ENCODE measurements around the gene SND1.
A peak's percentile ranks its signal among the peaks of the same experiment; 100 is the strongest.

The SND1 gene

GRCh38 chr7:128008744-128009143 lies 356.8 kb downstream of the SND1 start:
- H2AFZ ChIP-seq (ENCODE audit: low read length): no peak overlapping the region
- H3K9ac ChIP-seq (ENCODE audit: low read length): no peak overlapping the region
- no peaks in the 10 kb centered on the region for H3K9me3 ChIP-seq (ENCODE audit: low read length)
- H3K36me3 ChIP-seq (ENCODE audit: insufficient read depth, low read length): peaks cover 7% of the 10 kb centered on the region; the same call in 1 of the 2 replicates
- no peak for TF ChIP-seq CTCF (IDR thresholded peaks at IDR 0.05; ENCODE audit: low read length)
- TF ChIP-seq EZH2 (IDR thresholded peaks at IDR 0.05; ENCODE audit: borderline replicate concordance, low read length): no peak
- H4K20me1 ChIP-seq (ENCODE audit: insufficient read depth, low read length): no peaks in the 10 kb centered on the region
- H3F3A ChIP-seq (ENCODE audit: insufficient read depth, low read length): no peaks in the 10 kb centered on the region
- no peak overlapping the region for H3K4me3 ChIP-seq (ENCODE audit: low read depth, low read length, poor library complexity, severe bottlenecking)
- H3K9me2 ChIP-seq (ENCODE audit: low read depth, low read length): no peaks in the 10 kb centered on the region
- H3K27me3 ChIP-seq (ENCODE audit: insufficient read depth, low read length): no peaks in the 10 kb centered on the region
- no peaks in the 10 kb centered on the region for H3K79me2 ChIP-seq (ENCODE audit: insufficient read depth, low read length)
- H3K27ac ChIP-seq (ENCODE audit: low read depth, low read length, poor library complexity, severe bottlenecking): no peak overlapping the region
- no peak overlapping the region for H3K4me2 ChIP-seq (ENCODE audit: low read length)
- H3K4me1 ChIP-seq (ENCODE audit: insufficient read depth, low read length, severe bottlenecking): peaks cover 19% of the 10 kb centered on the region

GRCh38 chr7:128010391-128011127 lies 358.6 kb downstream of the SND1 start:
- Histone ChIP-seq H2AFZ (ENCODE audit: low read length) (no peak overlapping the region), H3K9me2 (ENCODE audit: low read depth, low read length) (no peaks in the 10 kb centered on the region), H3K36me3 (ENCODE audit: insufficient read depth, low read length) (peaks cover 12% of the 10 kb centered on the region; the same call in 1 of the 2 replicates), H3F3A (ENCODE audit: insufficient read depth, low read length) (no peaks in the 10 kb centered on the region), H3K4me2 (ENCODE audit: low read length) (no peak overlapping the region), H3K27ac (ENCODE audit: low read depth, low read length, poor library complexity, severe bottlenecking) (no peak overlapping the region), H3K4me1 (ENCODE audit: insufficient read depth, low read length, severe bottlenecking) (peaks cover 1% of the 10 kb centered on the region), H4K20me1 (ENCODE audit: insufficient read depth, low read length) (no peaks in the 10 kb centered on the region), H3K27me3 (ENCODE audit: insufficient read depth, low read length) (no peaks in the 10 kb centered on the region), H3K9ac (ENCODE audit: low read length) (no peak overlapping the region), H3K79me2 (ENCODE audit: insufficient read depth, low read length) (no peaks in the 10 kb centered on the region), H3K4me3 (ENCODE audit: low read depth, low read length, poor library complexity, severe bottlenecking) (no peak overlapping the region), H3K9me3 (ENCODE audit: low read length) (no peaks in the 10 kb centered on the region)
- TF ChIP-seq CTCF (IDR thresholded peaks at IDR 0.05; ENCODE audit: low read length) (peak; percentile 52; the same call in 1 of the 2 replicates), EZH2 (IDR thresholded peaks at IDR 0.05; ENCODE audit: borderline replicate concordance, low read length) (no peak)

GRCh38 chr7:128011131-128011661 lies 359.2 kb downstream of the SND1 start:
- Histone ChIP-seq H3K4me3 (ENCODE audit: low read depth, low read length, poor library complexity, severe bottlenecking) (no peak overlapping the region), H2AFZ (ENCODE audit: low read length) (no peak overlapping the region), H3K9me2 (ENCODE audit: low read depth, low read length) (no peaks in the 10 kb centered on the region), H3K27ac (ENCODE audit: low read depth, low read length, poor library complexity, severe bottlenecking) (no peak overlapping the region), H3F3A (ENCODE audit: insufficient read depth, low read length) (no peaks in the 10 kb centered on the region), H3K9ac (ENCODE audit: low read length) (no peak overlapping the region), H3K79me2 (ENCODE audit: insufficient read depth, low read length) (no peaks in the 10 kb centered on the region), H3K27me3 (ENCODE audit: insufficient read depth, low read length) (no peaks in the 10 kb centered on the region), H4K20me1 (ENCODE audit: insufficient read depth, low read length) (no peaks in the 10 kb centered on the region), H3K9me3 (ENCODE audit: low read length) (no peaks in the 10 kb centered on the region), H3K4me2 (ENCODE audit: low read length) (no peak overlapping the region), H3K36me3 (ENCODE audit: insufficient read depth, low read length) (peaks cover 12% of the 10 kb centered on the region; the same call in 1 of the 2 replicates), H3K4me1 (ENCODE audit: insufficient read depth, low read length, severe bottlenecking) (no peaks in the 10 kb centered on the region)
- TF ChIP-seq CTCF (IDR thresholded peaks at IDR 0.05; ENCODE audit: low read length) (no peak), EZH2 (IDR thresholded peaks at IDR 0.05; ENCODE audit: borderline replicate concordance, low read length) (no peak)

All from OCI-LY1 (cell line).